Activated gamma-delta T cell treated with anti-CD3 and anti-CD28 coated beads, Interleukin-2, amount 50 U/mL, for 16 hours (primary cell): ENCODE results near the gene ARHGEF1.
A peak's percentile ranks its signal among the peaks of the same experiment; 100 is the strongest.

ENCODE experiments used
- DNase-seq: peaks from one replicate; pipeline ENCODE4 v3.0.0-alpha.2; 2020; ENCODE audit warnings: low read depth

The ARHGEF1 gene, protein sequence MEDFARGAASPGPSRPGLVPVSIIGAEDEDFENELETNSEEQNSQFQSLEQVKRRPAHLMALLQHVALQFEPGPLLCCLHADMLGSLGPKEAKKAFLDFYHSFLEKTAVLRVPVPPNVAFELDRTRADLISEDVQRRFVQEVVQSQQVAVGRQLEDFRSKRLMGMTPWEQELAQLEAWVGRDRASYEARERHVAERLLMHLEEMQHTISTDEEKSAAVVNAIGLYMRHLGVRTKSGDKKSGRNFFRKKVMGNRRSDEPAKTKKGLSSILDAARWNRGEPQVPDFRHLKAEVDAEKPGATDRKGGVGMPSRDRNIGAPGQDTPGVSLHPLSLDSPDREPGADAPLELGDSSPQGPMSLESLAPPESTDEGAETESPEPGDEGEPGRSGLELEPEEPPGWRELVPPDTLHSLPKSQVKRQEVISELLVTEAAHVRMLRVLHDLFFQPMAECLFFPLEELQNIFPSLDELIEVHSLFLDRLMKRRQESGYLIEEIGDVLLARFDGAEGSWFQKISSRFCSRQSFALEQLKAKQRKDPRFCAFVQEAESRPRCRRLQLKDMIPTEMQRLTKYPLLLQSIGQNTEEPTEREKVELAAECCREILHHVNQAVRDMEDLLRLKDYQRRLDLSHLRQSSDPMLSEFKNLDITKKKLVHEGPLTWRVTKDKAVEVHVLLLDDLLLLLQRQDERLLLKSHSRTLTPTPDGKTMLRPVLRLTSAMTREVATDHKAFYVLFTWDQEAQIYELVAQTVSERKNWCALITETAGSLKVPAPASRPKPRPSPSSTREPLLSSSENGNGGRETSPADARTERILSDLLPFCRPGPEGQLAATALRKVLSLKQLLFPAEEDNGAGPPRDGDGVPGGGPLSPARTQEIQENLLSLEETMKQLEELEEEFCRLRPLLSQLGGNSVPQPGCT

DNA sequence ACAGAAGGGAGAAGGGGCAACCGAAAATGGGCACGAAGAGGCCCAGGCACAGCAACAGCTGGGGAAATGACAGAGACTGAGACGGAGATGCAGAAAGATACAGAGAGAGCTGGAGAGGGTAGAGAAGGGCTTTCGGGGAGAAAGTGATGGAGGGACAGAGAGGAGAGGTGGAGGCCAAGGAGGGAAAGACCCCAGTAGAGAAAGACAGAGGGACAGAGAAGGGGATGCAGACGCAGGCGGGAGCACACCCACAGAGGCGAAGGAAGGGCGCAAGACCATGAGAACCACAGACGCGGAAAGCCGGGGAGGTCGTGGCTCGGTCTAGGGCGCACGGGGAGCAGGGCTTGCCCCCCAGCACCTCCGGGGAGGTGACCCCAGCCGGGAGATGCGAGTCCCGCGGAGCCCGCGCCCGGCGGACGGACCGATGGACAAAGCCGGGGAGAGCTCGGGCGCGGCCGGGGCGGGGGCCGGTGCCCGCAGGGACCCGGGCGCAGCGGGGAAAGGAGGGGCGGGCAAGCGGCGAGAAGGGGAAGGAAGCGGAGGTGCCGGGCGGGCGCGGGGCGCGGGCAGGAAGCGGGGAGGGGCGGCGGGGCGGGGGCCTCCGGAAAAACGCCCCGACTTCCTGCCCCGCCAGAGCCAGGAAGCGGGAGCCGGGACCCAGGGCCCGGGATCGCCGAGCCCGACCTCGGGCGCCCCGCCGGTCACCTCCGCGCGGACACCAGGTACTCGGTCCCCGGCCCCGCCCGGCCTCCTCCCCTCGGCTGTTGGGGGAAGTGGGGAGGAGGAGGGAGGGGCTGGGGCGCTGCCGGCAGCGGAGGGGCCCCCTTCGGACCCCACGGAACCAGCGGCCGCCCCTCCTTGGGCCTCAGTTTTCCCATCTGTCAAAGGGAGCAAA, at the start of gene ARHGEF1:
TSS of gene ARHGEF1 (plus strand) at position 617 of the 895 bp plus-strand sequence. CDS start 4,899 bp downstream, outside the sequence.
- DNase-seq = peak; percentile 45

DNA sequence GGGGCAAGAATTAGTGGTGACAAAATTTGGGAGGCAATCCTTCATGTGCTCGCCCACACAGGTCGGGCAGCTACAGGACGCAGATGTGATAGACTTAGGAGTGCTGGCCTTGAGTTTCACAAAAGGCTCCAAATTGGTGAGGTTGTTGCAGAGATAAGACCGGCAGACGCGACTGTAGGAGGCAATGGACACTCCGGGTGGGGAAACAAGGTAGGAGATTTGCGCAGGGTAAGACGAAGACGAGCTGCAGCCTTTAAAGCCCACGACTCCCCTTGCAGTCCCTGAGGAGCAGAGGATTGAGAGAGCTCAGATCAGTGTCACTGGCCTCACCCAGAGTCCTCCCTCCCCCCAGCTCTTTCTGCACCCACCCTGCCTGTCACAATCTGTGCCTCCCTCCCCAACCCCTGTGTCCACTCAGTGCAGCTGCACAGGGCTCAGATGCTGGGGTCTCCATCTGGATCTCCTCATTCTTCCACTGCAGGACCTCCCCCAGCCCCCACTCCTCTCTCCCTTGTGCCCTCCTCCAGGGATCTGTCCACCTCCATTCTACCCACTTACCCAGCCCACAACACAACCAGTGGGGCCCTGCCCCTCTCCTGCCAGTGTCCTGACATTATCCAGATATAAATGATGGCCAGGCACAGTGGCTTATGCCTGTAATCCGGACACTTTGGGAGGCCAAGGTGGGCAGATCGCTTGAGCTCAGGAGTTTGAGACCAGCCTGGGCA, 44.8 kb upstream of the ARHGEF1 start:
- no peak for DNase-seq

DNA sequence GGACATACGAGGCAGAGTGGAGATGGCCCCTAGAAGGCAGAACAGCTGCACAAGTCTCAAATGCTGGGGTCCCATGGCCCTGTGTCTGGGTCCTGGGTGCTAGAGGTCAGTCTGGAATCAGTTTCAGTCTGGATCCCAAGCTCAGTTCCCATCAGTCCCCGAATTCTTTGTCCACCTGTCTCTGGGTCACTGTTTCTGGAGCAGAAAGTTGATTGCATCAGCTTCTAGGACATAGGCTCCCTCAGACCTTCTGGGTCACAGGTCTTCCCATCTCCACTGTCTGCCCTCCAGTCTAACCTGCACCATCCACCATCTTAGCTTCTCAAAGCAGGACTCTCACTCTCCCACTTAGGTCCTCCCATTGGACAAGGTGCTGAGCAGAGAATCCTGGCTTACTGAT, 43.8 kb upstream of the ARHGEF1 start:
- no peak for DNase-seq

DNA sequence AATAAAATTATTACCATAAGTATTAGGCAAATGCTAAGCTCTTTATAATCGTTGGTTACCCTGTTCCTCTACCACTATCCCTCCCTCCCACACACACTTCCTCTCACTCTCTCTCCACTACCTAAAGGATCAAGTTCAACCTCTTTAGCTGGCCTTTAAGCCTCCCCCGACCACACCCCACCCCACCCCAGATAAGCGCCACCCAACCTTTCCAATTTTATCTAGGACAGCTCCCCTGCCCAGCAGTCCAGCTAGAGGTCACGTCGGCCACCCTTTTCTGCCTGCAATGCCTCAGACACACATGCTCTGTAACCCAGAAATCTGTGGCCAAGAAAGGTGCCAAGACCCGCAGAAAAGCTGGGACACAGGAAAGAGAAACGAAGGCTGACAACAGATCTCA, 39.6 kb upstream of the ARHGEF1 start:
- no peak for DNase-seq

DNA sequence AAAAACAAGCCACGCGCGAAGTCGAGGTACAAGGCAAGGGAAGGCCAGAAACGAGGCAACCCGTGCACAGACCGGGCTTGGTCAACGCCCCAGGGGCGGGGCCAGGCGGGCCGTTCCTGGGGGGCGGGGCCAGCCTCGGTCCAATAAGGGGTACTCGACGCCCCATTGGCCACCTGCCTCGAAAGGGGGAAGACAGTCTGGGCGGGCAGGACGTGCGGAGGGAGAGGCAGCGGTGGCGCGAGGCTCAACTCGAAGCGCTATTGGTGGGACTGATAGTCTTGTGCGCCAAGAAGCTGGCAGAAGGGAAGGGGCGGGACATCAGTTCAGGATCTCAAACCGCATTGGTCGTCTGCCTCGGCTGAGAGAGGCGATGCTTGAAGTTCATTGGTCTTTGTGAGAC, 38.4 kb upstream of the ARHGEF1 start, which contains the start of gene LYPD4:
TSS of gene LYPD4 (minus strand) at position 83 of the 400 bp plus-strand sequence. CDS start 5,398 bp downstream, outside the sequence.
- no peak for DNase-seq

DNA sequence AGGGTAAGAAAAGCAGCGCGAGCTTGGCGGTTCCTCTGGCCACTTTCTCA, 38.2 kb upstream of the ARHGEF1 start, which contains the start of gene DMRTC2:
TSS of gene DMRTC2 (plus strand) at position 42 of the 50 bp plus-strand sequence. CDS start 2,387 bp downstream, outside the sequence.
- DNase-seq = no peak

DNA sequence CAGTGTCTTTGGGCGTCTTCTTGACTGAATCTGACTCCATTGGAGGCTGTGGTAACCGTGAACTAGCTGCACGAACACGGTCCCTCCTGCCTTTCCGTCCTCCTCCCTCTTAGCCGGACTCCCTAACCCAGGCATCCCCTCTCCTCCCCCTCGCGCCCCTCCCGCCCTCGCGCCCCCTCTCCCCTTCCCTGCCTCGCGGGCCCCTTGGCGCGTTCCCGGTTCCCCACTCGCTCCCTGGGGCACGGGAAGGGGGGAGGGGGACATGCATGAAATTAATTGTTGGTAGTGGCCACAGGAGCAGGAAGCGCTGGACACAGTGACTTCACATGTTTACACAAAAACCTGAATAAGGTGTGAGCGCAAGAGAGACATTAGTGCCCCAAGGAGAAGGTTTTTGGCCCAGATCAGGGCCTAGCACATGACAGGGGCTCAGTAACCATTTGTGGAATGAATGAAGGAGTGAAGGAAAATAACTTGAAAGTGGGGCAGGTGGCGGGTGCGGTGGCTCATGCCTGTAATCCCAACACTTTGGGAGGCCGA, 37.9 kb upstream of the ARHGEF1 start:
- no peak for DNase-seq

DNA sequence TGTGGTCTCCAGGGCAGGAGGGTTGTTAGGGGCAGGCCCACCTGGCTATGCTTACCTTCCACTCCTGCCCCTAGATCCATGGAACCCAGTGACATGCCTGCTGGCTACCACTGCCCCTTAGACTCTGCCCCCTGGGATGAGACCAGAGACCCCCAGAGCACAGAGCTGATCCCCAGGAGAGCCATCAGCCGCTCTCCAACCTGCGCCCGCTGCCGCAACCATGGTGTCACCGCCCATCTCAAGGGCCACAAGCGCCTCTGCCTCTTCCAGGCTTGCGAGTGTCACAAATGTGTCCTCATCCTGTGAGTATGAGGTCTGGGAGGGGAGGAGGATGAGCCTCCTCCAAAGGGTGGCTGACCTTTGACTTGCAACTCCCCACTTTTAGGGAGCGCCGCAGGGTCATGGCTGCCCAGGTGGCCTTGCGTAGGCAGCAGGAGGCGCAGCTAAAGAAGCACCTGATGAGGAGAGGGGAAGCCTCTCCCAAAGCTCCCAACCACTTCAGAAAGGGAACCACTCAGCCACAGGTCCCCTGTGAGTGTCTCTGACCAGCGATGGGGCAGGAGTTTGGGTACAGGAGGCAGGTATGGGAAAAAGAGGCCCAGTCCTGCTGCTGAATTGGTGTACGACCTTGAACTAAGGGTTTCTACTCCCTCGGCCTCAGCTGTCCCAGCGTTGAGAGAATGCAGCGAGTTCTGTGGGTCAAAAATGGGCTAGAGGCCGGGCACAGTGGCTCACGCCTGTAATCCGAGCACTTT, 35.5 kb upstream of the ARHGEF1 start:
- no peak for DNase-seq

DNA sequence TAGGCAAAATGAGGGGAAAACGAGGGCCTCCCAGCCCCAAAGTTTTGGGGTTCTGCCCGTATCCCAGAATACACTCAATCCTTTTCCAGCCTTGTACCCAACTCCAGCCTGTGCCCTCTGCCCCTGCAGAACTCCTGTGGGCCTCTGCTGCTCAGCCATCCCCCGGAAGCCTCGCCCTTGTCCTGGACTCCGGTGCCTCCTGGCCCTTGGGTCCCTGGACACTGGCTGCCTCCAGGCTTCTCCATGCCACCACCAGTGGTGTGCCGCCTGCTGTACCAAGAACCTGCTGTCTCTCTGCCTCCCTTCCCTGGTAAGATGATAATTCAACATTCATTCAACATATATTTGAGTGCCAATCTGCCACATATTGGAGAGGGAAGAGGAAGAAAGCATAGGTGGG, 34.3 kb upstream of the ARHGEF1 start:
- DNase-seq = no peak

DNA sequence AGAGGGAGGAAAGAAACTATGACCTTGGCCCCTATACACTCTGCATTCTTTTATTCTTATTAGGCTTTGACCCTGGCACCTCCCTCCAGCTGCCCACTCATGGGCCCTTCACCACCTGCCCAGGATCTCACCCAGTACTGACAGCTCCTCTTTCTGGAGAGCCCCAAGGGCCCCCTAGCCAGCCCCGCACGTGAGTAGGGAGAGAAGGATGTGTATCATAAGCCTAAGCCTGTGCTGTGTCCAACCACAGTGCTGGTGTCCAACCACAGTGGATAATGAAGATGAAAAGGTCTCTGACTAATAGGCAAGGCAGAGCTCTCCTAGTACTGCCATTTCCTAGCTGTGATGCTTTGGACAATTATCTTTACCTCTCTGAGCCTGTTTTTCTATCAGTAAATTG, 33.9 kb upstream of the ARHGEF1 start:
- DNase-seq = no peak

DNA sequence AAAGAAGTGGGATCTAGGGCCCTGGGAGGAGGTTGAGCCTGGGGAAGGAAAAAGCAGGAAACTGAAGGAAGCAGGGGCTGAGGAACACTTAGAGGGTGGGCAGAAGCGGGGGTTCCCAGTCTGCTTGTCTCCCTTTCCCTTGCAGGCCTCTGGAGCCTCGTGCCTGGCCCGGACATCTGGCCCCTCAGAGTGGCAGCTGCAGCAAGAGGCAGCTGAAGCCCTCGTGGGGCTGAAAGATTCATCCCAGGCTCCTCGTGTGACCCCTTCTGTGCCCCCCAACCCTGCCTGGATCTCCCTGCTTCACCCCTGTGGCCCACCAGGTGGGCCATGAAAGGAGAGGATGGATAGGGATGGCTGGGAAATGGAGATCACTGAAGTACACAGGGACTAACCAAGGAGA, 32.6 kb upstream of the ARHGEF1 start:
- DNase-seq = no peak

DNA sequence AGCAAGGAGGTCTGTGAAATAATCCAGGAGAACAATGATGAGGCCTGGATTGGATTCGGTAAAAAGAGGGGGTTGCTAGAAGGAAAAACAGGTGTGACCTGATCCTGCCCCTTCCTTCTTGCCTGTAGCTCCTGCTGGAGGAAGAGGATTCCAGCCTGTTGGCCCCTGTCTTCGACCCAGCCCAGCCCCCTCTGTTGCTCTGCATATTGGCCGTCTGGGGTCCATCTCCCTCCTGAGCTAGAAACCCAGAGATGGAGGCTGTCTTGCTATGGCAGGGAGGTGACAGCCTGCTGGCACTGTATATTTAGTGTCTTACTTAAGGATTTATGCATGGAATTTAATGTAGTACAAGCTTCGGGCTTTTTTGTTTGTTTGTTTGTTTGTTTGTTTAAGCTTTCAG, 31.5 kb upstream of the ARHGEF1 start:
- DNase-seq = no peak

DNA sequence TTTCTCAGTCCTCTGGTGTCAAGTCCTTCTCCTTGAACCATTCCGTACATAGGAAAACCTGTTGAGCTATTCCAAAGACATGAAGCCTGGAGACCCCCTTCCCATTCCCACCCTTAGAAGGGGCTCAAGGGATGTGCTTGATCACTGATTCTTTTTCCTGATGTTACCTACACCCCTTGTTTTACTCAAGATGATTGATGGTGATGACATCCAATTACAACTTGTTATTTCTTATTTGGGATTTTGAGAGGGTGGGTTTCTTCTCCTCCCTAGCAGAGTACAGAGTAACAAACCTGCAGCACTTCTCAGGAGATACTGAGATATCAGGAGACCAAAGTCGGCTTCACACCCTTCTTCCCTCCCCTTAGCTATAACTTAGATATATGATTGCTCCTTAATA, 29.6 kb upstream of the ARHGEF1 start:
- no peak for DNase-seq

DNA sequence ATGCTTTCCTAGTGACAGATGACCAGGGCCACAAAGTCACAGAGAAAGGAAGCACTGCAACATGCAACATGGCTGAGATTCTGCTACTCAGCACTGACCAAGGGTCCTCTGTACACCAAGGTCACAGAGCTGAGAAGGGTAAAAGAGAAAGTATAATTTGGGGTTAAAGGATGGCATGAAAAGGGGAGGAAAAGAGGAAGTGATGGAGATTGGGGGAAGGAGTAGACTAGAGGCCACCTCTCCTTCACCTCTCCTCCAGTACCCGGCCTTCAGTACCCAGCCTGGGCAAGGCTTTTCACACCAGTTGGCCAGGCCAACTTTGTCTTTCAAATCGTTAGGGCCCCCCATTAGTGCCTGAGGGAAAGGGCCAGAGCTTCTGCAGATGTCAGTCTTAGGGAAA, 29.2 kb upstream of the ARHGEF1 start:
- no peak for DNase-seq

DNA sequence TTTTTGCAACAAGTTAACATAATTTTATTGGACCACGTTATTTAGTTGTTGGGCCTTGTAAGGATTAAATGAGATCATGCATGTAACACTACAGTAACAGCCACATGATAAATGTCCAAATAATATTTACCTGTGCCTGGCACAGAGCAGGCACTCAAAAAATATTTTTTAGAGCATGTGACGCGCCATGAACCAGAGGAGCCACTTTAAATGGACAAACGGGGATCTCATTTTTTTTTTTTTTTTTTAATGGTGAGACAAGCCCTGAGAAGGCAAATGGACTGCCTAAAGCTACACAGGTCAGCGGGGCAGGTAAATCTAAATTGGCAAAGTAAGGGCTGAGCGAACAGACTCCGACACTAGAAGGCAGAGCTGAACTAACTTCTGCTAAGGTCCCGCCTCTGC, 23.8 kb upstream of the ARHGEF1 start:
- DNase-seq = no peak

DNA sequence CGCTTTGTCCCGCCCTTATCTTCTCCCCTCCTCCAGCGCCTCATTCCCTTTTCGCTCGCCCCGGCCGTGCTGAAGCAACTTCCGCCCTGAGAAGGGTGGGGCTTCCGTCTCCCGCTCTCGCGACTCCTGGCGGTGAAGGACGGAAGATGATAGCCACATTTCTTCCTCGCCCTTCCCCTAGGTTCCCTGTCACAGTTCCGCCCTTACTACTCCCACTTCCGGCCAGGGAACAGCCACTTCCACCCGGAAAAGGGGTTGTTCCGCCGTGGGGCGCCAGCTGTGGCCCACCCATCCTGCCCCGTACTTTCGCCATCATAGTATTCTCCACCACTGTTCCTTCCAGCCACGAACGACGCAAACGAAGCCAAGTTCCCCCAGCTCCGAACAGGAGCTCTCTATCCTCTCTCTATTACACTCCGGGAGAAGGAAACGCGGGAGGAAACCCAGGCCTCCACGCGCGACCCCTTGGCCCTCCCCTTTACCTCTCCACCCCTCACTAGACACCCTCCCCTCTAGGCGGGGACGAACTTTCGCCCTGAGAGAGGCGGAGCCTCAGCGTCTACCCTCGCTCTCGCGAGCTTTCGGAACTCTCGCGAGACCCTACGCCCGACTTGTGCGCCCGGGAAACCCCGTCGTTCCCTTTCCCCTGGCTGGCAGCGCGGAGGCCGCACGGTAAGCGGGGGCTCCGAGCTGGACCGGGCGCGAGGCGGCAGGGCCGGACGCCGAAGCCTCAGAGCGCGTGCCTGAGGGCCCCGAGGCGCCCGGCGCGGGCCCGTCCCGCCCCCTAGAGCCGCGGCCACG, 23.2 kb upstream of the ARHGEF1 start, which contains the start of gene RPS19:
TSS of gene RPS19 (plus strand) at position 638 of the 801 bp plus-strand sequence. CDS start 520 bp downstream, outside the sequence.
- peak; percentile 97 for DNase-seq

DNA sequence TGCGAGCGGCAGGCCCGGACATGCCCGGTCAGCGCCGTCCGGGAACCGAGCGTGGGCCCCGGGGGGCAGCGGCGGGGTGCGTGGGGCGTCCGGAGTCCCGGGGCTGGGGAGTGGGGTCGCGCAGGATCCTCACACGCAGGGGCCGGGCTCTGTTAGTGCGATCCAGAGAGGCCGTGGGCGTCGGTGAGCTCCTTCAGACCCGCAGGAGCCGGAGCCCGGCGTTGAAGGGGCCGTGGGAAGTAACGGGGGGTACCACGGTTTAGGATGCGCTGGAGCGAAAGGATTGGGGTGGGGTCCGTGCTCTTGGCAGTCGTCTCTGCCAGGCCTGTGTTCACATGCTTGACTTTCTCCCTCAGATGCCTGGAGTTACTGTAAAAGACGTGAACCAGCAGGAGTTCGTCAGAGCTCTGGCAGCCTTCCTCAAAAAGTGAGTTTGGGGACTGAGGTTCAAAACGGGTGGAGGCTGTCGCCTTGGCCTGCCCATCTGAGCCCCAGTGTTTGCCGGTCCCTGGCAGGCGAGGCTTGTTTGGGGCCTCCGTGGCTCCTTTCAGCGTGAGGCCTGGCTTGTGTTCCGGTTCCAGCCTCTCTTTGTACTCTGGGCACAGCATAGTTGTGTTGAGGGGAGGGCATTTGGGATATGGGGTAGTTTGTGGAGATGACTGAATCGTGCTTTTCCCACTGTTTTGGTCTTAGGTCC, 22.4 kb upstream of the ARHGEF1 start:
- no peak for DNase-seq

DNA sequence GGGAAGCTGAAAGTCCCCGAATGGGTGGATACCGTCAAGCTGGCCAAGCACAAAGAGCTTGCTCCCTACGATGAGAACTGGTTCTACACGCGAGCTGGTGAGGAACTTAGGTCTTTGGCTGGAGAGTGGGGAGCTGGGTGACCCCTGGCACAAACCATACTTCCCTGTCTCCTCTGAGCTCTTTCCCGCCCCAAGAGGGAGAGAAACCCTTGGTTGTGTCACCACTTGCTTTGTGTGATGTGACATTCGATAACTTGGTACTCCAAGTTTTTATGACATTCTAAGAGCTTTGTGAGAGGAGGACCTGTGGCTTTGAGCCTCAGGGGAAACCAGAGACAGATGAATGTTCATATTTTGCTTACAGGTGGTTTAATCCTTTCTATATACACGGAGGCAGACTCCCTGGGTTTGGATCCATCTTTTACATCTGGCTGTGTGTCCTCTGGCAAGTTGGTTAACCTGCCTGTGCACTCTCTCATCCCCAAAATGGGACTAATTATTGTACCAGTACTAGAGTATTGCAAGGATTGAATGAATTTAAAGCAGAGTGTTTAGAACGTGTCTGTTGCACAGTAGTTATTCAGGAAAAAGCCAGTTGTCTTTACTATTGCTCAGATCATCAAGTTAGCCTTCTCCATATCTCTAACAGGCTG, 21.7 kb upstream of the ARHGEF1 start:
- DNase-seq = no peak

DNA sequence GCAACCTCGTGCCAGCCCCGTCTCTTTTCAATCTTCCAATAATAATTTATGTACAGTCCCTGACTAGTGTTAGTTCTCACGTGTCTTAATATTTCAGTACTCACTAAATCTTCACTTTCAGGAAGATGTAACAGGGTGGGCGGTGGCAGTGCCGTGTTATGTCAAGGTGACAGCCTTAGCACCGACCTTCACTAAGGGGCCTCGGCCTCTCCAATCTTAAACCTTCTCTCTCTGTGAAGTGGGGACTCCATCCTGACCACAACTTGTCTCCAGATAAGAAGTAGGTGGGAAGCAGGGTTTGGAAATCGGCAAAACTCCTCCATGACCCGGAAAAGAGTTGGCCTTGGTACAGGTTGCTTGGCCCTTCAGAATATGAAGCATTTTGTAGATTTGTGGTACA, 21.1 kb upstream of the ARHGEF1 start:
- DNase-seq = no peak
